Suprapubic skin (tissue), 4 donors: ENCODE results near the gene KAT2B. TPM values are rescaled to one million over a fixed set of nuclear protein-coding genes. Genes with fewer than 3 reads are reported as not detected.

ENCODE experiments used
- DNase-seq, 2 donors: peaks; one replicate each; pipeline ENCODE4 v3.0.0-alpha.2; 2019; ENCODE audit warnings: low spot score in 2 of 2
- H3K27ac ChIP-seq: fragments of 200-600 bp; sonication (generic); one replicate; pipeline ENCODE4 v1.5.1; 2019
- H3K27me3 ChIP-seq: fragments of 200-600 bp; sonication (generic); one replicate; pipeline ENCODE4 v1.5.1; 2019
- H3K36me3 ChIP-seq: fragments of 200-600 bp; sonication (generic); one replicate; pipeline ENCODE4 v1.5.1; 2019
- H3K4me1 ChIP-seq: fragments of 200-600 bp; sonication (generic); one replicate; pipeline ENCODE4 v1.5.1; 2019
- H3K4me3 ChIP-seq: fragments of 200-600 bp; sonication (generic); one replicate; pipeline ENCODE4 v1.5.1; 2019; ENCODE audit warnings: mild to moderate bottlenecking
- H3K9me3 ChIP-seq: fragments of 200-600 bp; sonication (generic); one replicate; pipeline ENCODE4 v1.5.1; 2019
- CTCF ChIP-seq, 2 donors: fragments of 200-600 bp in 1 of 2; fragments of 450-650 bp in 1 of 2; sonication (generic) in 1 of 2; IDR thresholded peaks; one replicate each; pipeline ENCODE4 v1.5.1; 2016 to 2019; ENCODE audit warnings: antibody characterized with exemption in 2 of 2, mild to moderate bottlenecking in 1 of 2, moderate library complexity in 1 of 2
- EP300 ChIP-seq: sonication (generic); formaldehyde crosslinking; IDR thresholded peaks from one replicate; pipeline ENCODE4 v1.6.1; 2017; ENCODE audit warnings: antibody characterized with exemption
- POLR2A ChIP-seq, 2 donors: fragments of 450-650 bp; IDR thresholded peaks; one replicate each; pipeline ENCODE4 v1.6.1; 2017; ENCODE audit warnings: antibody characterized with exemption in 2 of 2, mild to moderate bottlenecking in 2 of 2, moderate library complexity in 2 of 2
- POLR2AphosphoS5 ChIP-seq, 3 donors: sonication (generic); formaldehyde crosslinking; IDR thresholded peaks; one replicate each; pipeline ENCODE4 v1.6.1; 2017; ENCODE audit warnings: antibody characterized with exemption in 3 of 3
- WGBS: methylation state at CpG from one replicate; pipeline ENCODE4 v1.1.5; 2018; 5-methylcytosine and 5-hydroxymethylcytosine counted together
- total RNA-seq, 4 donors: library from RNA; depleted of rRNA; stranded (reverse); fragments of >200 nt; gene quantifications; one replicate each; pipeline ENCODE4 v1.1.0, GENCODE V29; 2016

The KAT2B gene
- total RNA-seq, 4 donors from 2014 or later = 35.7 to 63.7 (median 40.2) TPM

GRCh38 chr3:20047341-20047779 lies 7.1 kb downstream of the KAT2B start:
- no peak for TF ChIP-seq POLR2A (IDR thresholded peaks at IDR 0.05)
- TF ChIP-seq CTCF (IDR thresholded peaks at IDR 0.05) = no peak
- no peak for TF ChIP-seq EP300
- no peak for TF ChIP-seq POLR2AphosphoS5 (IDR thresholded peaks at IDR 0.05)
- peak overlapping the region; percentile 9 for H3K4me3 ChIP-seq
- H3K36me3 ChIP-seq = no peaks in the 10 kb centered on the region
- peaks cover 67% of the 10 kb centered on the region for H3K4me1 ChIP-seq
- H3K9me3 ChIP-seq = no peaks in the 10 kb centered on the region
- no peaks in the 10 kb centered on the region for H3K27me3 ChIP-seq
- DNase-seq = no peak
- peak overlapping the region; percentile 45 for H3K27ac ChIP-seq
- 77% methylated on average over 7 of the region's 7 CpGs for WGBS

- H3K9me3 ChIP-seq = no peaks in the 10 kb centered on the region
- no peaks in the 10 kb centered on the region for H3K27me3 ChIP-seq
- peak overlapping the region; percentile 9 for H3K4me3 ChIP-seq
- TF ChIP-seq POLR2A (IDR thresholded peaks at IDR 0.05) (no peak), CTCF (IDR thresholded peaks at IDR 0.05) (no peak), EP300 (no peak), POLR2AphosphoS5 (IDR thresholded peaks at IDR 0.05) (no peak)
- peaks cover 59% of the 10 kb centered on the region for H3K4me1 ChIP-seq
- WGBS = 52% methylated on average over 9 of the region's 9 CpGs
- DNase-seq = no peak
- H3K27ac ChIP-seq = peak overlapping the region; percentile 45
- no peaks in the 10 kb centered on the region for H3K36me3 ChIP-seq
These were observed 8.0 kb downstream of the KAT2B start for GRCh38 chr3:20047976-20048883.

GRCh38 chr3:20051123-20051806 lies 11.0 kb downstream of the KAT2B start:
- Histone ChIP-seq H3K27me3 (no peaks in the 10 kb centered on the region), H3K36me3 (no peaks in the 10 kb centered on the region), H3K27ac (no peak overlapping the region), H3K9me3 (no peaks in the 10 kb centered on the region), H3K4me1 (peaks cover 65% of the 10 kb centered on the region), H3K4me3 (no peak overlapping the region)
- no peak for DNase-seq
- 58% methylated on average over 4 of the region's 4 CpGs for WGBS
- TF ChIP-seq EP300 = no peak
- TF ChIP-seq CTCF (IDR thresholded peaks at IDR 0.05) = no peak
- TF ChIP-seq POLR2A (IDR thresholded peaks at IDR 0.05) = no peak
- TF ChIP-seq POLR2AphosphoS5 (IDR thresholded peaks at IDR 0.05) = no peak

GRCh38 chr3:20052851-20053250 lies 12.6 kb downstream of the KAT2B start:
- Histone ChIP-seq H3K4me1 (peaks cover 70% of the 10 kb centered on the region), H3K27me3 (no peaks in the 10 kb centered on the region), H3K27ac (no peak overlapping the region), H3K4me3 (no peak overlapping the region), H3K9me3 (no peaks in the 10 kb centered on the region), H3K36me3 (no peaks in the 10 kb centered on the region)
- no peak for DNase-seq
- TF ChIP-seq POLR2AphosphoS5 (IDR thresholded peaks at IDR 0.05) (no peak), EP300 (no peak), CTCF (IDR thresholded peaks at IDR 0.05) (no peak), POLR2A (IDR thresholded peaks at IDR 0.05) (no peak)
- 92% methylated on average over 7 of the region's 7 CpGs for WGBS

GRCh38 chr3:20054549-20054987 lies 14.3 kb downstream of the KAT2B start:
- peaks cover 65% of the 10 kb centered on the region for H3K4me1 ChIP-seq
- peak in 1 of 2 donors; percentile 71 for DNase-seq
- H3K4me3 ChIP-seq = no peak overlapping the region
- peak; percentile 66 to 94 (median 94) for TF ChIP-seq POLR2AphosphoS5 (IDR thresholded peaks at IDR 0.05)
- TF ChIP-seq CTCF (IDR thresholded peaks at IDR 0.05) = no peak
- no peaks in the 10 kb centered on the region for H3K27me3 ChIP-seq
- no peaks in the 10 kb centered on the region for H3K36me3 ChIP-seq
- peak overlapping the region; percentile 56 for H3K27ac ChIP-seq
- 27% methylated on average over 4 of the region's 4 CpGs for WGBS
- no peaks in the 10 kb centered on the region for H3K9me3 ChIP-seq
